22Rv1 (cell line): ENCODE results near the gene TMEM89.

ENCODE experiments used
- ZFX ChIP-seq: fragments of 450-650 bp; IDR thresholded peaks from 2 replicates; pipeline ENCODE4 v1.6.1; 2017; ENCODE audit warnings: antibody characterized with exemption, borderline replicate concordance
- TF ChIP-seq, protein P1 (sequence below): fragments of 450-650 bp; IDR thresholded peaks from 2 replicates; pipeline ENCODE4 v1.5.1; 2017; ENCODE audit warnings: mild to moderate bottlenecking

DNA sequence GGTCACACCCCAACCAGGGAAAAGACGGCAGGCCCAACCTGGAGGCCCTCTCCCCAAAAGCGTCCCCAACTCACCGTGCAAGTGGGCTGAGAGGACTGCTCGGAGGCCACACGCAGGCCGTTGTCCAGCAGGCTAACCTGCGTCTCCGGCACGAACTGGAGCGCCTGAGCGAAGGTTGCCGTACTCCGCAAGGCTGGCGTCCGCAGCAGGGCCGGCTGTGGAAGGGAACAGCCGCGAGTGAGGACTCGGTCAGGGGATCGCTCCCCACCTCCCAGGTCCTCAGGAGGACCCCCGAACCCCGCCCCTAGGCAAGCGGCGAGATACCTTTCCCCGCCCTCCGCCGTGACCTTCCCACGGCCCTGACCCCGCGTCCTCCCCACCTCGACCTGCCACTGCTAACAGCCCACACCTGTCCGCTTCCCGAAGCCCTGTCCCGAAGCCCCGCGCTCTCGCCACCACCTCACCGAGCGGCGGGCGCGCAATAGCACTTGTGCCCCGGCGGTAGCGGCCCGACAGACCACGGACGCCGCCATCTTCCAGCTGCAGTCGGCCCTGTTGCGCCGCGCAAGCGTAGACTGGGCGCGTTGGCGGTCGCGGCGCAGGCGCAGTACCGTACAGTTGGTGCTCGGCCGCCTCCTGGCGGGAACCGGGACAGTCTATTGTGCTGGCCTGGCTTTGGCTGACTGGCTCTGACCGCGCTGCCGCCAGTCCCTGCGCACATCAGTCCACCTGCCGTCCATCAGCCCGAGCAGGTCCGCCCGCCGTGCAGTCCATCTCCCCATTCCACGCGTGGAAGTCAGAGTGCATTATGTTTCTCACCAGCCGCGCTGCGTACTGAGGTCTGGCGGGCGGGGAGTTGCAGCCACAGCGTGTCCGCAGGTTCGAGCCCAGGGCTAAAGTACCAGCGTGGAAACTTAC is 12.2 kb downstream of the TMEM89 start, which contains the start of gene UQCRC1:
- TF ChIP-seq, protein P1, sequence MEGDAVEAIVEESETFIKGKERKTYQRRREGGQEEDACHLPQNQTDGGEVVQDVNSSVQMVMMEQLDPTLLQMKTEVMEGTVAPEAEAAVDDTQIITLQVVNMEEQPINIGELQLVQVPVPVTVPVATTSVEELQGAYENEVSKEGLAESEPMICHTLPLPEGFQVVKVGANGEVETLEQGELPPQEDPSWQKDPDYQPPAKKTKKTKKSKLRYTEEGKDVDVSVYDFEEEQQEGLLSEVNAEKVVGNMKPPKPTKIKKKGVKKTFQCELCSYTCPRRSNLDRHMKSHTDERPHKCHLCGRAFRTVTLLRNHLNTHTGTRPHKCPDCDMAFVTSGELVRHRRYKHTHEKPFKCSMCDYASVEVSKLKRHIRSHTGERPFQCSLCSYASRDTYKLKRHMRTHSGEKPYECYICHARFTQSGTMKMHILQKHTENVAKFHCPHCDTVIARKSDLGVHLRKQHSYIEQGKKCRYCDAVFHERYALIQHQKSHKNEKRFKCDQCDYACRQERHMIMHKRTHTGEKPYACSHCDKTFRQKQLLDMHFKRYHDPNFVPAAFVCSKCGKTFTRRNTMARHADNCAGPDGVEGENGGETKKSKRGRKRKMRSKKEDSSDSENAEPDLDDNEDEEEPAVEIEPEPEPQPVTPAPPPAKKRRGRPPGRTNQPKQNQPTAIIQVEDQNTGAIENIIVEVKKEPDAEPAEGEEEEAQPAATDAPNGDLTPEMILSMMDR = peak; percentile 78
- no peak for TF ChIP-seq ZFX
